A549 treated with CORT108297 at 1 μM for 4 hours (cell line): ENCODE results near the gene ITGAL. TPM values are rescaled to one million over a fixed set of nuclear protein-coding genes. Genes with fewer than 3 reads are reported as not detected.

Experiments
- total RNA-seq: library from RNA; stranded (reverse); fragments of 200-300 nt; extraction: Qiagen RNA extraction; gene quantifications from 5 replicates; pipeline ENCODE4 v1.2.3, GENCODE V29; 2022

The ITGAL gene
- 0.06 to 0.17 TPM (median 0.13 TPM) in 5 replicates for total RNA-seq

DNA sequence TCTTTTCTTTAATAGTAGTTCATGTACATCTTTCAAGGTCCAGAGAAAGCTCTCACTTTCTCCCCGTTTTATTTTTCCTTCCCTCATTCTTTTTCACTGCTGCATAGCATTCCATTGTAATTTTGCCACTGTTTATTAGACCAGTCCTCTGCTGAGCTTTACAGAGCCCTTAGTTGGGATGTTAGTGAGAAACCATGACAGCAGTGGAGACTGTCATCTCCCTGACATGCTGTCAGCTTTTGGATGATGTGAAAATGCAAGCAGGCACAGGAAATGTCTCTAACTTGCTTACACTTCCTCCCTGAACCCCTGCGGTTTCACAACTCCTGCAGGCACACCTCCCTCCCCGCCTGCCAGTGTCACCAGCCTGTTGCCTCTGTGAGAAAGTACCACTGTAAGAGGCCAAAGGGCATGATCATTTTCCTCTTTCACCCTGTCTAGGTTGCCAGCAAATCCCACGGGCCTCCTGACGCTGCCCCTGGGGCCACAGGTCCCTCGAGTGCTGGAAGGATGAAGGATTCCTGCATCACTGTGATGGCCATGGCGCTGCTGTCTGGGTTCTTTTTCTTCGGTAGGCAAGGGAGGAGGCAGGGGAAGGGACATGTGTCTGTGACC is at the start of gene ITGAL:
Gene ITGAL (plus strand): TSS at position 415 of the 615 bp plus-strand sequence. CDS start 96 bp downstream, at position 511.

GRCh38 chr16:30429678-30430427 is 42.7 kb upstream of the ITGAL start, which contains the start of gene DCTPP1:
DCTPP1 (minus strand) TSS chr16:30430030; CDS start chr16:30429980, 50 bp downstream.

GRCh38 chr16:30445408-30446202 is 26.9 kb upstream of the ITGAL start, which contains the start of gene SEPHS2:
SEPHS2 (minus strand) TSS chr16:30445874; CDS start chr16:30445727, 147 bp downstream.

GRCh38 chr16:30526137-30526822 is 53.7 kb downstream of the ITGAL start, which contains the start of gene ZNF768:
ZNF768 (minus strand) TSS chr16:30526566; CDS start chr16:30526413, 153 bp downstream.

DNA sequence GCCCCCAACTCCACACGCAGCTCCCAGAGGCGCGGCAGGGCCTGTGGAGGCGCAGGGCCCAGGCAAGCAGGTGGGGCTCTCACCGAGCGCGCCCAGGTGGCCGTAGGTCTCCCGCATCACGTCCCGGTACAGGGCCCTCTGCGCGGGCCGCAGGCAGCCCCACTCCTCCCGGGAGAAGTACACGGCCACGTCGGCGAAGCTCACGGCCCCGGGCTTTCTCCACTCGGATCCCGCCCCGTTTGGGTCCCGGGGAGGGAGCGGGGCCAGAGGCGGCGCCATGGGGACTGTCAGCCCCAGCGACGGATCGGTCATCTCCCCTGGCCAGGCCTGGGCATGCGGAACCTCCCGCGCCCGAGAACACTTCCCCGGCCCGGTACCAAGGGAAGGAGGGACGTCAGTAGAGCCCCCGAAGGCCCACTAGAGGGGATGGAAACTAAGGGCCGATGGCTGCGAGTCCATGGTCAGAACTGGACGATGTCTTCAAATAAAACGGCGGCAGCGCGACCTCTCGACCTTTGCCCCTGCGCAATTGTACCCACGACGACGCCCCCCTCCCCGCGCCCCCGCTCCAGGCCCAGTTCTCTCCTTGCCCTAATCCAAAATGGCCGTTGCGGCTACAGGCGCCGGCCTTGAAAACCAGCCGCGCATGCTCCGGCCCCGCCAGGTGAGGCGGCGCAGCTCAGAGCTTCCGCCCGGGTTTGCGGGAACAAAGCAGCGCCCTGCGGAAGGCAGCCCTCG is 62.0 kb downstream of the ITGAL start, which contains the start of gene ZNF747:
Gene ZNF747 (minus strand): TSS at position 491 of the 738 bp plus-strand sequence. CDS start 179 bp downstream, at position 312.

DNA sequence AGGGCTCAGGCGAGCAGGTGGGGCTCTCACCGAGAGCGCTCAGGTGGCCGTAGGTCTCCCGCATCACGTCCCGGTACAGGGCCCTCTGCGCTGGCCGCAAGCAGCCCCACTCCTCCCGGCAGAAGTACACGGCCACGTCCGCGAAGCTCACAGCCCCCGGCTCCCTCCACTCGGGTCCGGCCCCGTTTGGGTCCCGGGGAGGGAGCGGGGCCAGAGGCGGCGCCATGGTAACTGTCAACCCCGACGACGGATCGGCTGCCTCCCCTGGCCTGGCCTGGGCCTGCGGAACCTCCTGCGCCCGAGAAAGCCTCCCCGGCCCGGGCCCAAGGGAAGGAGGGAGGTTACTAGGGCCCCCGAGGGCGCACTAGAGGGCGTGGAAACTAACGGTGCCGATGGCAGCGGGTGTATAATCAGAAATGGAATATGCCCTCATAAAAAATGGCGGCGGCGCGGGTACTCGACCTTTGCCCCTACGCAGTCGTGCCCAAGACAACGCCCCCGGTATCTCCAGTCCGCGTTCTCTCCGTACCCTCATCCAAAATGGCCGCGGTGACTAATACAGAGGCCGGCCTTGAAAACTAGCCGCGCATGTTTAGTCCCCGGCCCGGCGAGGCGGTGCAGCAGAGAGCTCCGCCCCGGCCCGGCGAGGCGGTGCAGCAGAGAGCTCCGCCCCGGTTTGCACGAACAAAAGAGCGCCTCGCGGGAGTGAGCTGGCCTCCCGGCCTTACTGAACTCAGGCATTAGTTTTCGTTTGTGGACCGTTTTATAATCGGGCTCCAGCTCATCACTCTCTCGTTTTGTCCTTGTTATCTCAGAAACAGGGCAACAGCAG is 85.6 kb downstream of the ITGAL start, which contains the start of gene ZNF764:
Gene ZNF764 (minus strand): TSS at position 418 of the 832 bp plus-strand sequence. CDS start 192 bp downstream, at position 226.

DNA sequence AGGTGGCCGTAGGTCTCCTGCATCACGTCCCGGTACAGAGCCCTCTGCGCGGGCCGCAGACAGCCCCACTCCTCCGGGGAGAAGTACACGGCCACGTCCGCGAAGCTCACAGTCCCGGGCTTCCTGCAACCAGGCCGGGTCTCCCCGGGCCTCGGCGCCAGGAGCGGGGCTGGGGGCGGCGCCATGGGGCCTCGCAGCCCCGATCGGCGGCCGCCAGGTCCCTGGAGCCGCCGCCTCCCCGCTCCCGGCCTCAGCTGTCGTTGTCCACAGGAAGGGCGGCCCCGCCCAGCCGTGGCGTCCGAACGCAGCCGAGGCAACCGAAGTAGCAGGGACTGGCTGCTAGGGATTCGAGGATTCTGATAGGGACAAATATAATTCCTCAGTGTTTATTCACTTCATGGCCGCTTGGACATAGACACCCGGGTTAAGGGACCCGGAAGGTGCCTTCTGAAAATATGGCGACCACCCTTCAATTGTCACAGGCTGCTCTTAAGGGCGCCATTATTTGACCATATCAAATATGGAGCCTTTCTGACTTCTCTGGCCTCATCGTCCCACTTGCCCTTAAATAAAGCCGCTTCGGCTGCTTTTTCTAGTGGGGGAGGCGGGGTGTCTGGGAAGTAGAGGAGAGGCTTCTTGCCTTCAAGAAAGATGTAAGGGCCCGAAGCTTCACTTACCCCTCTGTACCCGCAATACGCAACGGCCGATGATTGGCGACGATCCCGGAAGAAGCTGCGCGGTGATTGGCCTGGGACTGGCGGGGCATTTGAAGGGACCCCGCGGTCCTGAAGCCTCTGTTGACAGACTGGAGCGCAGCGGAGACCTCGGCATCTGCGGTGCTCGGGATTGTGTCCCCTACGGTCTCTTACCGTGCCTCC is 99.1 kb downstream of the ITGAL start, which contains the start of gene ZNF688:
Gene ZNF688 (minus strand): TSS at position 270 of the 878 bp plus-strand sequence. CDS start 85 bp downstream, at position 185.

Other genes starting within 250 kb of the ITGAL start
- gene NPIPB13, start 224.3 kb upstream of the ITGAL start, total RNA-seq: 2.0 to 2.8 TPM (median 2.2 TPM) in 5 replicates
- 61.6 to 68.7 TPM (median 66.4 TPM) in 5 replicates for gene CD2BP2, start 117.4 kb upstream of the ITGAL start, total RNA-seq
- gene TBC1D10B, start 102.2 kb upstream of the ITGAL start, total RNA-seq: 24.8 to 34.5 TPM (median 31.6 TPM) in 5 replicates
- 0.38 to 0.55 TPM (median 0.48 TPM) in 3 of 5 replicates, not detected in the others for gene MYL11, start 97.9 kb upstream of the ITGAL start, total RNA-seq
- gene SEPTIN1, start 90.2 kb upstream of the ITGAL start, total RNA-seq: 0.58 to 2.5 TPM (median 2.1 TPM) in 5 replicates
- gene ZNF48, start 77.3 kb upstream of the ITGAL start, total RNA-seq: 11.7 to 13.0 TPM (median 12.4 TPM) in 5 replicates
- 3.0 to 6.8 TPM (median 5.5 TPM) in 5 replicates for gene ZNF771, start 65.1 kb upstream of the ITGAL start, total RNA-seq
- 103 to 143 TPM (median 138 TPM) in 5 replicates for gene DCTPP1, start 42.7 kb upstream of the ITGAL start, total RNA-seq
- gene SEPHS2, start 26.9 kb upstream of the ITGAL start, total RNA-seq: 48.6 to 54.5 TPM (median 51.1 TPM) in 5 replicates
- 37.2 to 50.3 TPM (median 46.5 TPM) in 5 replicates for gene ZNF768, start 53.8 kb downstream of the ITGAL start, total RNA-seq
- 3.8 to 4.6 TPM (median 4.5 TPM) in 5 replicates for gene ZNF747, start 62.1 kb downstream of the ITGAL start, total RNA-seq
- 4.5 to 6.9 TPM (median 6.6 TPM) in 5 replicates for gene ZNF764, start 85.6 kb downstream of the ITGAL start, total RNA-seq
- gene ZNF688, start 99.0 kb downstream of the ITGAL start, total RNA-seq: 4.8 to 8.1 TPM (median 7.8 TPM) in 5 replicates
- not detected in 5 replicates for gene ZNF785, start 113.0 kb downstream of the ITGAL start, total RNA-seq
- gene ZNF689, start 137.6 kb downstream of the ITGAL start, total RNA-seq: 7.6 to 9.2 TPM (median 8.1 TPM) in 5 replicates
- 20.2 to 28.8 TPM (median 25.3 TPM) in 5 replicates for gene PRR14, start 178.2 kb downstream of the ITGAL start, total RNA-seq
- gene FBRS, start 185.7 kb downstream of the ITGAL start, total RNA-seq: 31.5 to 45.5 TPM (median 44.8 TPM) in 5 replicates
- 11.0 to 30.6 TPM (median 25.8 TPM) in 5 replicates for gene SRCAP, start 226.4 kb downstream of the ITGAL start, total RNA-seq